Fibroblast of mammary gland (primary cell): Measurements from ENCODE around the gene RHCG.

Source experiments
- DNase-seq: peaks from one replicate; pipeline ENCODE4 v3.0.0-alpha.2; 2010; ENCODE audit warnings: low read depth
- H3K4me3 ChIP-seq: 2 replicates; pipeline ENCODE4 v1.5.1; 2011; ENCODE audit warnings: low read depth, mild to moderate bottlenecking, low read length, moderate library complexity; ENCODE audit not compliant: control insufficient read depth
- CTCF ChIP-seq: conservative IDR thresholded peaks from 2 replicates; pipeline ENCODE4 v1.5.1; 2011; ENCODE audit warnings: low read depth, low read length, inconsistent platforms; ENCODE audit not compliant: control insufficient read depth, insufficient read depth

RHCG gene

GRCh38 chr15:89462198-89462912 lies 34.0 kb downstream of the RHCG start:
- TF ChIP-seq CTCF = no peak
- peak; percentile 50 for DNase-seq
- H3K4me3 ChIP-seq = no peak overlapping the region

- TF ChIP-seq CTCF = no peak
- no peak overlapping the region for H3K4me3 ChIP-seq
- DNase-seq = no peak
Observed at GRCh38 chr15:89461386-89461785, 35.0 kb downstream of the RHCG start.

- DNase-seq = no peak
- no peak overlapping the region for H3K4me3 ChIP-seq
- no peak for TF ChIP-seq CTCF
Observed at GRCh38 chr15:89460048-89460447, 36.3 kb downstream of the RHCG start.

GRCh38 chr15:89459271-89460038 lies 36.9 kb downstream of the RHCG start:
- no peak for TF ChIP-seq CTCF
- H3K4me3 ChIP-seq = no peak overlapping the region
- DNase-seq = no peak

- TF ChIP-seq CTCF = no peak
- no peak overlapping the region for H3K4me3 ChIP-seq
- DNase-seq = no peak
Observed at GRCh38 chr15:89458440-89458839, 37.9 kb downstream of the RHCG start.

GRCh38 chr15:89457086-89457485 lies 39.3 kb downstream of the RHCG start:
- peak; percentile 43 for DNase-seq
- TF ChIP-seq CTCF = no peak
- no peak overlapping the region for H3K4me3 ChIP-seq
